GM18519 (cell line): Measurements from ENCODE around the gene AKAIN1.

Source experiments
- ATAC-seq: cut with Tn5 transposase; IDR thresholded peaks from one replicate; pipeline ENCODE4 v1.9.1; 2021; ENCODE audit warnings: mild to moderate bottlenecking, moderate library complexity; ENCODE audit not compliant: unreplicated experiment, low FRiP score

Gene AKAIN1

GRCh38 chr18:5197032-5197434 is at the start of gene AKAIN1:
AKAIN1 (minus strand) TSS chr18:5197257; CDS start chr18:5197053, 204 bp downstream.
- ATAC-seq: no peak

- no peak for ATAC-seq
These were observed 47.9 kb upstream of the AKAIN1 start for GRCh38 chr18:5244941-5245340.

- ATAC-seq: no peak
These were observed 42.4 kb upstream of the AKAIN1 start for GRCh38 chr18:5239447-5239846.

GRCh38 chr18:5238371-5238976 is 41.4 kb upstream of the AKAIN1 start:
- peak; percentile 13 for ATAC-seq

- peak; percentile 91 for ATAC-seq
These were observed 40.8 kb upstream of the AKAIN1 start for GRCh38 chr18:5237723-5238370.

- ATAC-seq: peak; percentile 15
These were observed 40.1 kb upstream of the AKAIN1 start for GRCh38 chr18:5237083-5237722.

- ATAC-seq: no peak
These were observed 17.7 kb upstream of the AKAIN1 start for GRCh38 chr18:5214583-5215351.

- ATAC-seq: no peak
These were observed 10.6 kb upstream of the AKAIN1 start for GRCh38 chr18:5207471-5208150.

- ATAC-seq: no peak
These were observed 1.3 kb upstream of the AKAIN1 start for GRCh38 chr18:5198311-5198710.

- ATAC-seq: no peak
These were observed 404 bp upstream of the AKAIN1 start for GRCh38 chr18:5197461-5197860.

- ATAC-seq: no peak
These were observed 615 bp downstream of the AKAIN1 start for GRCh38 chr18:5196253-5197031.

- no peak for ATAC-seq
These were observed 1.4 kb downstream of the AKAIN1 start for GRCh38 chr18:5195656-5196055.

GRCh38 chr18:5180254-5180653 is 16.8 kb downstream of the AKAIN1 start:
- ATAC-seq: no peak

- no peak for ATAC-seq
These were observed 18.5 kb downstream of the AKAIN1 start for GRCh38 chr18:5178519-5178918.

GRCh38 chr18:5175378-5175777 is 21.7 kb downstream of the AKAIN1 start:
- ATAC-seq: peak; percentile 93

- no peak for ATAC-seq
These were observed 23.4 kb downstream of the AKAIN1 start for GRCh38 chr18:5173646-5174045.

GRCh38 chr18:5173236-5173635 is 23.8 kb downstream of the AKAIN1 start:
- no peak for ATAC-seq

- no peak for ATAC-seq
These were observed 29.2 kb downstream of the AKAIN1 start for GRCh38 chr18:5167831-5168230.

GRCh38 chr18:5166606-5167280 is 30.3 kb downstream of the AKAIN1 start:
- ATAC-seq: no peak
